DOHH2 (cell line): ENCODE data around the gene BLOC1S4.

Experiments
- H3F3A ChIP-seq: fragments of 200-600 bp; sonication (generic), shearing (Covaris generic); 2 replicates; pipeline ENCODE4 v1.6.0; 2016; ENCODE audit warnings: antibody characterized with exemption, mild to moderate bottlenecking; ENCODE audit not compliant: control insufficient read depth, insufficient read depth
- H3K27ac ChIP-seq: fragments of 200-600 bp; sonication (generic); 2 replicates; pipeline ENCODE4 v1.5.1; 2014; ENCODE audit warnings: low read depth, mild to moderate bottlenecking, low read length, moderate library complexity
- H3K27me3 ChIP-seq: fragments of 200-600 bp; sonication (generic); 2 replicates; pipeline ENCODE4 v1.6.1; 2014; ENCODE audit warnings: mild to moderate bottlenecking, low read length, mixed read lengths; ENCODE audit not compliant: control insufficient read depth
- H3K36me3 ChIP-seq: fragments of 200-600 bp; sonication (generic); 2 replicates; pipeline ENCODE4 v1.6.1; 2014; ENCODE audit warnings: mild to moderate bottlenecking, low read length, moderate library complexity, mixed read lengths; ENCODE audit not compliant: control insufficient read depth
- H3K4me1 ChIP-seq: fragments of 200-600 bp; sonication (generic); 2 replicates; pipeline ENCODE4 v1.6.1; 2014; ENCODE audit warnings: mild to moderate bottlenecking, low read length, mixed read lengths; ENCODE audit not compliant: control insufficient read depth
- H3K4me2 ChIP-seq: fragments of 200-600 bp; sonication (generic); 2 replicates; pipeline ENCODE4 v1.6.0; 2014; ENCODE audit warnings: mild to moderate bottlenecking, low read length, moderate library complexity
- H3K4me3 ChIP-seq: fragments of 200-600 bp; sonication (generic); 2 replicates; pipeline ENCODE4 v1.5.1; 2014; ENCODE audit warnings: mild to moderate bottlenecking, low read length, mixed read lengths
- H3K79me2 ChIP-seq: fragments of 200-600 bp; sonication (generic); 2 replicates; pipeline ENCODE4 v1.6.1; 2014; ENCODE audit warnings: mild to moderate bottlenecking, low read length, mixed read lengths; ENCODE audit not compliant: control insufficient read depth
- H3K9me2 ChIP-seq: fragments of 200-600 bp; sonication (generic); replicated peaks from 2 replicates; pipeline ENCODE4 v1.6.1; 2014; ENCODE audit warnings: mild to moderate bottlenecking, low read length, mixed read lengths; ENCODE audit not compliant: control insufficient read depth
- H3K9me3 ChIP-seq: fragments of 200-600 bp; sonication (generic); 2 replicates; pipeline ENCODE4 v1.6.1; 2014; ENCODE audit warnings: antibody characterized with exemption, low read length, mixed read lengths; ENCODE audit not compliant: control insufficient read depth, insufficient read depth
- H4K20me1 ChIP-seq: fragments of 200-600 bp; sonication (generic); 2 replicates; pipeline ENCODE4 v1.6.0; 2014; ENCODE audit warnings: low read depth, mild to moderate bottlenecking, antibody characterized with exemption, low read length, moderate library complexity; ENCODE audit not compliant: control insufficient read depth, insufficient read depth
- EZH2phosphoT487 ChIP-seq: fragments of 200-600 bp; sonication (generic); IDR thresholded peaks from 2 replicates; pipeline ENCODE4 v1.6.1; 2017; ENCODE audit warnings: borderline replicate concordance, mild to moderate bottlenecking, antibody characterized with exemption, low read length, moderate library complexity, mixed read lengths
- TF ChIP-seq, protein P1 (sequence below): fragments of 200-600 bp; sonication (generic); IDR thresholded peaks from one replicate; pipeline ENCODE4 v1.5.1; 2014; ENCODE audit warnings: antibody characterized with exemption, mild to moderate bottlenecking, low read depth, low read length; ENCODE audit not compliant: poor library complexity, severe bottlenecking

BLOC1S4 gene

DNA sequence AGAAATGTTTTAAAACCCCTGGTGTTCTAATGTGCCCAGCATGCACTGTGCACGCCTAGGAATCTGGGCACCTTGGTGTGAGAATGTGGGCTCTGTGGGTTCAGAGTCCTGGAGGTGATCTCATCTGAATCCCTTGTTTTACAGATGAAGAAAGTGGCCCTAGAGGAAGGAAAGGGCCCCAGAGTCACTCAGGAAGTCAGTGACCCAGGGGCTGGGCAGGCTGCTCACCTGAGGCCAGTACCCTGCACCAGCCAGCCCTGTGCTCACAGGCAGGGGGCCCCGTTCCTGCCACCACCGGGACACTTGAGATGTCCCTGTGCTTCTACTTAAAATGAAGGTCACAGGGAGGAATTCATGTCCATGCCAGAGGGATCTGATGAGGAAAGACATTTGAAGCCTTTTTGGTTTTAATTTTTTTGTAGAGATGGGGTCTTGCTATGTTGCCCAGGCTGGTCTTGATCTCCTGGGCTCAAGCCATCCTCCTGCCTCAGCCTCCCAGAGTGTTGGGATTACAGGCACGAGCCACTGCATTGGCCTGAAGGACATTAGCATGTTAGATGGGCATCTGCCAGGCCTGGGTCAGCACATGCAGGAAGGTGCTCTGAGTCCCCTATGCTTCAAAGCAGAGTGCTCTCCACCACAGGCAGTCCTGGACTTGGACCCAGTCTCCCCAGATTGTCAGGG, 29.7 kb upstream of the BLOC1S4 start:
- H3K27me3 ChIP-seq: no peaks in the 10 kb centered on the region
- no peaks in the 10 kb centered on the region for H3K9me3 ChIP-seq
- no peaks in the 10 kb centered on the region for H3F3A ChIP-seq
- no peaks in the 10 kb centered on the region for H4K20me1 ChIP-seq
- no peaks in the 10 kb centered on the region for H3K9me2 ChIP-seq
- no peaks in the 10 kb centered on the region for H3K4me1 ChIP-seq
- H3K36me3 ChIP-seq: no peaks in the 10 kb centered on the region
- TF ChIP-seq, protein P1, sequence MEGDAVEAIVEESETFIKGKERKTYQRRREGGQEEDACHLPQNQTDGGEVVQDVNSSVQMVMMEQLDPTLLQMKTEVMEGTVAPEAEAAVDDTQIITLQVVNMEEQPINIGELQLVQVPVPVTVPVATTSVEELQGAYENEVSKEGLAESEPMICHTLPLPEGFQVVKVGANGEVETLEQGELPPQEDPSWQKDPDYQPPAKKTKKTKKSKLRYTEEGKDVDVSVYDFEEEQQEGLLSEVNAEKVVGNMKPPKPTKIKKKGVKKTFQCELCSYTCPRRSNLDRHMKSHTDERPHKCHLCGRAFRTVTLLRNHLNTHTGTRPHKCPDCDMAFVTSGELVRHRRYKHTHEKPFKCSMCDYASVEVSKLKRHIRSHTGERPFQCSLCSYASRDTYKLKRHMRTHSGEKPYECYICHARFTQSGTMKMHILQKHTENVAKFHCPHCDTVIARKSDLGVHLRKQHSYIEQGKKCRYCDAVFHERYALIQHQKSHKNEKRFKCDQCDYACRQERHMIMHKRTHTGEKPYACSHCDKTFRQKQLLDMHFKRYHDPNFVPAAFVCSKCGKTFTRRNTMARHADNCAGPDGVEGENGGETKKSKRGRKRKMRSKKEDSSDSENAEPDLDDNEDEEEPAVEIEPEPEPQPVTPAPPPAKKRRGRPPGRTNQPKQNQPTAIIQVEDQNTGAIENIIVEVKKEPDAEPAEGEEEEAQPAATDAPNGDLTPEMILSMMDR: no peak
- no peak for TF ChIP-seq EZH2phosphoT487
- no peak overlapping the region for H3K4me2 ChIP-seq
- peaks cover 2% of the 10 kb centered on the region; the same call in 1 of the 2 replicates for H3K79me2 ChIP-seq
- no peak overlapping the region for H3K4me3 ChIP-seq
- no peak overlapping the region for H3K27ac ChIP-seq

DNA sequence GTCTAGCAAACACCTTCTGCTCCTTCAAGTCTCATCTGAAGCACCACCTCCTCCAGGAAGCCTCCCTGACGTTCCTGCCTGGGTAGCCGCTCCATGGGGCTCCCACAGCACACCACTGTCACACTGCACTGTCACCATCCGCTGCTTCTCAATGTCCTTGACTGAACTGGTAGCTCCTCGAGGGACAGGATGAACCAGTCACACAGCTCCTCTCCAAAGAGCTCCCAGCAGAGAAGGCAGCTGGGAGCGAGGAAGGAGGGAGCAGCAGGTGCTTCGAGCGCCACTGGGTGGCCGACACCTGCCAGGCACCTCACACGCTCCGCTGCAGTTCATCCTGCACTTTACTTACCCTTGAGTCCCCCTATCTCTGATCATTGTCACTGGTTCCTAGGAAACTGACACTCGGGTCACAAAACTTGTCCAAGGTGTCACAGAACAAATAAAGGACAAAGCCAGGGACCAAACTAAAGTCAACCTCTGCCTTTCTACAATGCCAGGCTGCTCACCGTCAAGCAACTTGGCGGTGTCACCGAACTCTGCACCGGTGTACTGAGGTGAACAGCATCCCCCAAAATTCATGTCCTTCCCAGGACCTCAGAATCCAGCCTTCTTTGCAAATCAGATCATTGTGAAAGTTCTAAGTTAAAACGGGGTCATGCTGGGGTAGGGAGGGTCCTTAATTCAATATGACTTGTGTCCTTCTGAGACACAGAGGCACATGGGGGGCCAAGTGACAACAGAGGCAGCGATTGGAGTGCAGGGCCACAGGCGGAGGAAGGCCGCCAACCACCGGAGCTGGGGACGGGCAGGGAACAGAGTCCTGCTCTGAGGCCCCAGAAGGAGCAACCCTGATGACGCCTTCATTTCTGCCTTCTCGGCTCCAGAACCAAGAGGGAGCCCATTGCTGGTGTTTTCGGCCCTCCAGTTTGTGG, 27.8 kb upstream of the BLOC1S4 start:
- no peaks in the 10 kb centered on the region for H4K20me1 ChIP-seq
- no peaks in the 10 kb centered on the region for H3K9me2 ChIP-seq
- H3F3A ChIP-seq: no peaks in the 10 kb centered on the region
- TF ChIP-seq, protein P1: no peak
- no peak for TF ChIP-seq EZH2phosphoT487
- H3K9me3 ChIP-seq: no peaks in the 10 kb centered on the region
- H3K27ac ChIP-seq: no peak overlapping the region
- H3K27me3 ChIP-seq: no peaks in the 10 kb centered on the region
- no peaks in the 10 kb centered on the region for H3K4me1 ChIP-seq
- no peak overlapping the region for H3K4me3 ChIP-seq
- no peaks in the 10 kb centered on the region for H3K36me3 ChIP-seq
- no peaks in the 10 kb centered on the region for H3K79me2 ChIP-seq
- no peak overlapping the region for H3K4me2 ChIP-seq

DNA sequence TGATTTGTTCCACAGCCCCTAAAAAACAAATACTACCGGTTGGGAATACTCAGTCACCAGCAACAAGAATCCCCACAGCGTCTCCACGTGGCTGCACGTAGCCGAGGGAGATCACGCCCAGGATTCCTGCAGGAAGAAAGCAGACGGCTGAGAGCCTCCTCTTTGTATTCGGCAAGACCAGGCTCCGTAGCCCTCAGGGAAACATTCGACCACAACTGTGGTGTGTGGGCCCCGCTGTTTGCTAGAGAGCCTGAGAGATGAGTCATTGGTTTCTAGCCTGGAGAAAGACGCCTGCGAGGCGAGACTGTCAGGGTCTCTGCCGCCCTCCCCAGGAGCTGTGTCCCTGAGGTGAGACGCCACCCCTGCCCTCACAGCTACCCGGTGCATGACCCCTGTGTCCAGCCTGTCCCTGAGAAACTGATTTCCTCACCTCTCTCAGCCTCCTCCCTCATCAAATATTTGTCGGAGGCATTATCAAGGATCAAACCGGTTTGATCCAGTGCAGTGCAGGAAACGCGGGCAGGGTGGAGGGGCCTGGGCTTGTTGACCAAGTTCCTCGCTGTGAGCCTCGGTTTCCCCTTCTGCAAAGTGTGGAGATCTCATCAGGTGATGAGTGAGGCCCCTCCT, 27.0 kb upstream of the BLOC1S4 start:
- no peak for TF ChIP-seq EZH2phosphoT487
- TF ChIP-seq, protein P1: no peak
- Histone ChIP-seq H3K27me3 (no peaks in the 10 kb centered on the region), H3K9me3 (no peaks in the 10 kb centered on the region), H4K20me1 (no peaks in the 10 kb centered on the region), H3K36me3 (no peaks in the 10 kb centered on the region), H3K4me3 (no peak overlapping the region), H3K4me1 (no peaks in the 10 kb centered on the region), H3K27ac (no peak overlapping the region), H3K4me2 (no peak overlapping the region), H3F3A (no peaks in the 10 kb centered on the region), H3K9me2 (no peaks in the 10 kb centered on the region), H3K79me2 (no peaks in the 10 kb centered on the region)
